Measurements from ENCODE around the gene TBC1D22A. TPM values are rescaled to one million over a fixed set of nuclear protein-coding genes. Genes with fewer than 3 reads are reported as not detected.
"Not testable (repeated sequence)": the region's sequence is repeated elsewhere in the genome, so short reads cannot be mapped to it uniquely, and the experiment has no call there.

Gene TBC1D22A
- total and polyA plus RNA-seq, 4 donors: 4.1 to 12.4 (median 8.4) TPM

DNA sequence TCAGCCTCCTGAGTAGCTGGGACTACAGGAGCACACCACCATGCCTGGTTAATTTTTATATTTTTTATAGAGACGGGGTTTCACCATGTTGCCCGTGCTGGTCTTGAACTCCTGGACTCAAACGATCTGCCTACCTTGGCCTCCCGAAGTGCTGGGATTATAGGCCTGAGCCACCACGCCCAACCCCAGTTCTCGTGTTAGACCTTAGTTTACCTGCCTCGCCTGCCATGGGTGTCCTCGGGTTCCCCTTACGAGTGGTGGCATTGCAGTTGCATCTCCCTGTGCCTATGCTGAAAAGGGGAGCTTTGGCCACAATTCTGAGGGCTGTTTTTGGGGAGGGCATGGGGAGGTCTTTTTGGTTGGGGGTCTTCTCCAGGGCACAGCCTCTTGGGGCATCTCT is 18.8 kb downstream of the TBC1D22A start:
- no peak overlapping the region for H3K4me3 ChIP-seq (ENCODE audit: low read depth in 1 of 3, low read length in 3 of 3)
- H3K27me3 ChIP-seq (ENCODE audit: control insufficient read depth in 4 of 4, insufficient read depth in 4 of 4, low read length in 3 of 4): no peaks in the 10 kb centered on the region
- H3K27ac ChIP-seq (ENCODE audit: low read depth in 1 of 2, low read length in 2 of 2): no peak overlapping the region
- H3K4me1 ChIP-seq (ENCODE audit: control insufficient read depth in 4 of 4, insufficient read depth in 4 of 4, low read length in 3 of 4): peaks cover 2 to 11% (median 7%) of the 10 kb centered on the region in 4 donors
- 97% methylated on average over 9 of the region's 9 CpGs for WGBS
- peaks cover 0 to 1% (median 0%) of the 10 kb centered on the region in 4 donors for H3K36me3 ChIP-seq (ENCODE audit: control insufficient read depth in 4 of 4, insufficient read depth in 3 of 4, low read depth in 1 of 4, low read length in 3 of 4)
- H3K9ac ChIP-seq (ENCODE audit: low read depth in 1 of 2, low read length in 2 of 2): no peak overlapping the region
- no peak for TF ChIP-seq HNF4G (IDR thresholded peaks at IDR 0.05)
- no peak for TF ChIP-seq NR2F2 (IDR thresholded peaks at IDR 0.05)
- no peak for DNase-seq (ENCODE audit: low spot score)
- no peaks in the 10 kb centered on the region for H3K9me3 ChIP-seq (ENCODE audit: control insufficient read depth in 4 of 4, low read length in 3 of 4)

DNA sequence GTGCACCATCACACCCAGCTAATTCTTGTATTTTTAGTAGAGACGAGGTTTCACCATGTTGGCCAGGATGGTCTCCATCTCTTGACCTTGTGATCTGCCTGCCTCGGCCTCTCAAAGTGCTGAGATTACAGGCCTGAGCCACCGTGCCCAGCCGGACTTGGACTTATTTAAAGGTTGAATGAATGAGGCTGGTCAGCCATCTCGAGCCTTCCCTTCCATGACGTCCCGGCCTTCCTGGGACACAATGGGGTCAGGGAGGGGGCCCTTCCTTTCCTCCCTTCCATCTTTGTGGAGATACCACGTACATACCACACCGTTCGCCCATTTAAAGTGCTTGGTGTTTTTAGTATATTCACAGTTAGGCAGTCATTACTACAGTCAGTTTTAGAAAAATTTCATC is 19.8 kb downstream of the TBC1D22A start:
- H3K4me1 ChIP-seq (ENCODE audit: control insufficient read depth in 4 of 4, insufficient read depth in 4 of 4, low read length in 3 of 4); H3K9me3 ChIP-seq (ENCODE audit: control insufficient read depth in 4 of 4, low read length in 3 of 4); H3K27ac ChIP-seq (ENCODE audit: low read depth in 1 of 2, low read length in 2 of 2); H3K36me3 ChIP-seq (ENCODE audit: control insufficient read depth in 4 of 4, insufficient read depth in 3 of 4, low read depth in 1 of 4, low read length in 3 of 4); H3K9ac ChIP-seq (ENCODE audit: low read depth in 1 of 2, low read length in 2 of 2); H3K4me3 ChIP-seq (ENCODE audit: low read depth in 1 of 3, low read length in 3 of 3); H3K27me3 ChIP-seq (ENCODE audit: control insufficient read depth in 4 of 4, insufficient read depth in 4 of 4, low read length in 3 of 4); DNase-seq (ENCODE audit: low spot score): not testable (repeated sequence)
- WGBS: 89% methylated on average over 10 of the region's 10 CpGs

DNA sequence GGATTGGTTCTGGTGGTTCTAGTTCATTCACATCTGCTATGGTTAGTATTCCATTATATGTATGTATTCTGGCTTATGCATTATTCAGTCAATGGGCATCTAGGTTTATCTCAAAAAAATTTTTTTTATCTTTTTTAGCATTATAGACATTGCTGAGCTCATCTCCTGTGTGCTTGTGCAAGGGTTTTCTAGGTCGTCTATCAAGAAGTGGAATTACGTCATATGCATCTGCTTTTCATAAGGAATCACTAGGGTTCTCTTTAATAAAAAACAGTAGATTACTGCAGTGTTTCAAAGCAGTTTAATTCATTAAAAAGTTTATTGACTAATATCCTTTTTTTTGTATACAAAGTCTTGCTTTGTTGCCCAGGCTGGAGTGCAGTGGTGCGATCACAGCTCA is 21.3 kb downstream of the TBC1D22A start:
- Histone ChIP-seq H3K9me3 (ENCODE audit: control insufficient read depth in 4 of 4, low read length in 3 of 4) (no peaks in the 10 kb centered on the region), H3K27ac (ENCODE audit: low read depth in 1 of 2, low read length in 2 of 2) (no peak overlapping the region), H3K4me3 (ENCODE audit: low read depth in 1 of 3, low read length in 3 of 3) (no peak overlapping the region), H3K36me3 (ENCODE audit: control insufficient read depth in 4 of 4, insufficient read depth in 3 of 4, low read depth in 1 of 4, low read length in 3 of 4) (peaks cover 0 to 1% (median 0%) of the 10 kb centered on the region in 4 donors), H3K27me3 (ENCODE audit: control insufficient read depth in 4 of 4, insufficient read depth in 4 of 4, low read length in 3 of 4) (no peaks in the 10 kb centered on the region), H3K4me1 (ENCODE audit: control insufficient read depth in 4 of 4, insufficient read depth in 4 of 4, low read length in 3 of 4) (peaks cover 0 to 4% (median 0%) of the 10 kb centered on the region in 4 donors), H3K9ac (ENCODE audit: low read depth in 1 of 2, low read length in 2 of 2) (no peak overlapping the region)
- TF ChIP-seq, protein P1, sequence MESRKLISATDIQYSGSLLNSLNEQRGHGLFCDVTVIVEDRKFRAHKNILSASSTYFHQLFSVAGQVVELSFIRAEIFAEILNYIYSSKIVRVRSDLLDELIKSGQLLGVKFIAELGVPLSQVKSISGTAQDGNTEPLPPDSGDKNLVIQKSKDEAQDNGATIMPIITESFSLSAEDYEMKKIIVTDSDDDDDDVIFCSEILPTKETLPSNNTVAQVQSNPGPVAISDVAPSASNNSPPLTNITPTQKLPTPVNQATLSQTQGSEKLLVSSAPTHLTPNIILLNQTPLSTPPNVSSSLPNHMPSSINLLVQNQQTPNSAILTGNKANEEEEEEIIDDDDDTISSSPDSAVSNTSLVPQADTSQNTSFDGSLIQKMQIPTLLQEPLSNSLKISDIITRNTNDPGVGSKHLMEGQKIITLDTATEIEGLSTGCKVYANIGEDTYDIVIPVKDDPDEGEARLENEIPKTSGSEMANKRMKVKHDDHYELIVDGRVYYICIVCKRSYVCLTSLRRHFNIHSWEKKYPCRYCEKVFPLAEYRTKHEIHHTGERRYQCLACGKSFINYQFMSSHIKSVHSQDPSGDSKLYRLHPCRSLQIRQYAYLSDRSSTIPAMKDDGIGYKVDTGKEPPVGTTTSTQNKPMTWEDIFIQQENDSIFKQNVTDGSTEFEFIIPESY (IDR thresholded peaks at IDR 0.05): no peak
- TF ChIP-seq JUND (IDR thresholded peaks at IDR 0.05) (no peak), SP1 (IDR thresholded peaks at IDR 0.05) (no peak), FOXA2 (IDR thresholded peaks at IDR 0.05) (no peak), RXRA (IDR thresholded peaks at IDR 0.05) (no peak), FOXA1 (IDR thresholded peaks at IDR 0.05) (no peak), NR2F2 (IDR thresholded peaks at IDR 0.05) (no peak), YY1 (IDR thresholded peaks at IDR 0.05) (no peak), HNF4A (conservative IDR thresholded peaks at IDR 0.05) (no peak), HNF4G (IDR thresholded peaks at IDR 0.05) (no peak), TAF1 (conservative IDR thresholded peaks at IDR 0.05) (no peak), GABPA (IDR thresholded peaks at IDR 0.05 in 1 of 2, conservative IDR thresholded peaks at IDR 0.05 in 1 of 2) (no peak), RAD21 (IDR thresholded peaks at IDR 0.05) (no peak)
- TF ChIP-seq, protein P2, sequence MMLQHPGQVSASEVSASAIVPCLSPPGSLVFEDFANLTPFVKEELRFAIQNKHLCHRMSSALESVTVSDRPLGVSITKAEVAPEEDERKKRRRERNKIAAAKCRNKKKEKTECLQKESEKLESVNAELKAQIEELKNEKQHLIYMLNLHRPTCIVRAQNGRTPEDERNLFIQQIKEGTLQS (IDR thresholded peaks at IDR 0.05): no peak
- TF ChIP-seq, protein P3, sequence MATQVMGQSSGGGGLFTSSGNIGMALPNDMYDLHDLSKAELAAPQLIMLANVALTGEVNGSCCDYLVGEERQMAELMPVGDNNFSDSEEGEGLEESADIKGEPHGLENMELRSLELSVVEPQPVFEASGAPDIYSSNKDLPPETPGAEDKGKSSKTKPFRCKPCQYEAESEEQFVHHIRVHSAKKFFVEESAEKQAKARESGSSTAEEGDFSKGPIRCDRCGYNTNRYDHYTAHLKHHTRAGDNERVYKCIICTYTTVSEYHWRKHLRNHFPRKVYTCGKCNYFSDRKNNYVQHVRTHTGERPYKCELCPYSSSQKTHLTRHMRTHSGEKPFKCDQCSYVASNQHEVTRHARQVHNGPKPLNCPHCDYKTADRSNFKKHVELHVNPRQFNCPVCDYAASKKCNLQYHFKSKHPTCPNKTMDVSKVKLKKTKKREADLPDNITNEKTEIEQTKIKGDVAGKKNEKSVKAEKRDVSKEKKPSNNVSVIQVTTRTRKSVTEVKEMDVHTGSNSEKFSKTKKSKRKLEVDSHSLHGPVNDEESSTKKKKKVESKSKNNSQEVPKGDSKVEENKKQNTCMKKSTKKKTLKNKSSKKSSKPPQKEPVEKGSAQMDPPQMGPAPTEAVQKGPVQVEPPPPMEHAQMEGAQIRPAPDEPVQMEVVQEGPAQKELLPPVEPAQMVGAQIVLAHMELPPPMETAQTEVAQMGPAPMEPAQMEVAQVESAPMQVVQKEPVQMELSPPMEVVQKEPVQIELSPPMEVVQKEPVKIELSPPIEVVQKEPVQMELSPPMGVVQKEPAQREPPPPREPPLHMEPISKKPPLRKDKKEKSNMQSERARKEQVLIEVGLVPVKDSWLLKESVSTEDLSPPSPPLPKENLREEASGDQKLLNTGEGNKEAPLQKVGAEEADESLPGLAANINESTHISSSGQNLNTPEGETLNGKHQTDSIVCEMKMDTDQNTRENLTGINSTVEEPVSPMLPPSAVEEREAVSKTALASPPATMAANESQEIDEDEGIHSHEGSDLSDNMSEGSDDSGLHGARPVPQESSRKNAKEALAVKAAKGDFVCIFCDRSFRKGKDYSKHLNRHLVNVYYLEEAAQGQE (IDR thresholded peaks at IDR 0.05): no peak
- TF ChIP-seq, protein P4, sequence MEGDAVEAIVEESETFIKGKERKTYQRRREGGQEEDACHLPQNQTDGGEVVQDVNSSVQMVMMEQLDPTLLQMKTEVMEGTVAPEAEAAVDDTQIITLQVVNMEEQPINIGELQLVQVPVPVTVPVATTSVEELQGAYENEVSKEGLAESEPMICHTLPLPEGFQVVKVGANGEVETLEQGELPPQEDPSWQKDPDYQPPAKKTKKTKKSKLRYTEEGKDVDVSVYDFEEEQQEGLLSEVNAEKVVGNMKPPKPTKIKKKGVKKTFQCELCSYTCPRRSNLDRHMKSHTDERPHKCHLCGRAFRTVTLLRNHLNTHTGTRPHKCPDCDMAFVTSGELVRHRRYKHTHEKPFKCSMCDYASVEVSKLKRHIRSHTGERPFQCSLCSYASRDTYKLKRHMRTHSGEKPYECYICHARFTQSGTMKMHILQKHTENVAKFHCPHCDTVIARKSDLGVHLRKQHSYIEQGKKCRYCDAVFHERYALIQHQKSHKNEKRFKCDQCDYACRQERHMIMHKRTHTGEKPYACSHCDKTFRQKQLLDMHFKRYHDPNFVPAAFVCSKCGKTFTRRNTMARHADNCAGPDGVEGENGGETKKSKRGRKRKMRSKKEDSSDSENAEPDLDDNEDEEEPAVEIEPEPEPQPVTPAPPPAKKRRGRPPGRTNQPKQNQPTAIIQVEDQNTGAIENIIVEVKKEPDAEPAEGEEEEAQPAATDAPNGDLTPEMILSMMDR (IDR thresholded peaks at IDR 0.05; ENCODE audit: low read depth, low read length, missing input control): no peak
- no peak for DNase-seq (ENCODE audit: low spot score)
- WGBS: 78% methylated on average over 3 of the region's 3 CpGs
